Retina (tissue), 1 donor: ENCODE data around the gene SLC45A1.

Source experiments
- DNase-seq: peaks from one replicate; pipeline ENCODE4 v3.0.0-alpha.2; 2016

SLC45A1 gene

GRCh38 chr1:8356256-8357209, 38.6 kb downstream of the SLC45A1 start:
- no peak for DNase-seq

- DNase-seq = no peak
These were observed 39.6 kb downstream of the SLC45A1 start for GRCh38 chr1:8357329-8358101.

GRCh38 chr1:8358241-8358896, 40.5 kb downstream of the SLC45A1 start:
- no peak for DNase-seq

- DNase-seq = no peak
These were observed 41.1 kb downstream of the SLC45A1 start for GRCh38 chr1:8358897-8359616.

- DNase-seq = no peak
These were observed 41.9 kb downstream of the SLC45A1 start for GRCh38 chr1:8359617-8360481.

GRCh38 chr1:8360493-8361197, 42.7 kb downstream of the SLC45A1 start:
- DNase-seq = no peak

GRCh38 chr1:8361198-8361849, 43.4 kb downstream of the SLC45A1 start:
- no peak for DNase-seq

- no peak for DNase-seq
These were observed 44.8 kb downstream of the SLC45A1 start for GRCh38 chr1:8362701-8363101.

GRCh38 chr1:8363186-8363766, 45.4 kb downstream of the SLC45A1 start:
- DNase-seq = no peak

- no peak for DNase-seq
These were observed 45.9 kb downstream of the SLC45A1 start for GRCh38 chr1:8363767-8364301.

GRCh38 chr1:8364528-8365442, 46.9 kb downstream of the SLC45A1 start:
- no peak for DNase-seq

- no peak for DNase-seq
These were observed 47.9 kb downstream of the SLC45A1 start for GRCh38 chr1:8365661-8366362.

- no peak for DNase-seq
These were observed 49.8 kb downstream of the SLC45A1 start for GRCh38 chr1:8367571-8368194.

- no peak for DNase-seq
These were observed 51.2 kb downstream of the SLC45A1 start for GRCh38 chr1:8368956-8369639.

- peak; percentile 72 for DNase-seq
These were observed 52.4 kb downstream of the SLC45A1 start for GRCh38 chr1:8370046-8370881.

- DNase-seq = no peak
These were observed 53.0 kb downstream of the SLC45A1 start for GRCh38 chr1:8370905-8371315.
